Gastroesophageal sphincter (tissue), 3 donors: ENCODE measurements around the gene CHST5.

ENCODE experiments used
- EP300 ChIP-seq: sonication (generic); formaldehyde crosslinking; IDR thresholded peaks from one replicate; pipeline ENCODE4 v1.6.1; 2017; ENCODE audit warnings: antibody characterized with exemption, mild to moderate bottlenecking
- POLR2A ChIP-seq, 2 donors: fragments of 450-650 bp; IDR thresholded peaks; one replicate each; pipeline ENCODE4 v1.6.1; 2017; ENCODE audit warnings: antibody characterized with exemption in 2 of 2, mild to moderate bottlenecking in 2 of 2, moderate library complexity in 1 of 2
- TF ChIP-seq, protein P1 (sequence below), 4 experiments: fragments of 200-600 bp in 2 of 4; fragments of 450-650 bp in 2 of 4; sonication (generic) in 1 of 4; IDR thresholded peaks; one replicate each; pipeline ENCODE4 v1.5.1; 2017 to 2019; ENCODE audit warnings: antibody characterized with exemption in 4 of 4, mild to moderate bottlenecking in 2 of 4, moderate library complexity in 2 of 4

DNA sequence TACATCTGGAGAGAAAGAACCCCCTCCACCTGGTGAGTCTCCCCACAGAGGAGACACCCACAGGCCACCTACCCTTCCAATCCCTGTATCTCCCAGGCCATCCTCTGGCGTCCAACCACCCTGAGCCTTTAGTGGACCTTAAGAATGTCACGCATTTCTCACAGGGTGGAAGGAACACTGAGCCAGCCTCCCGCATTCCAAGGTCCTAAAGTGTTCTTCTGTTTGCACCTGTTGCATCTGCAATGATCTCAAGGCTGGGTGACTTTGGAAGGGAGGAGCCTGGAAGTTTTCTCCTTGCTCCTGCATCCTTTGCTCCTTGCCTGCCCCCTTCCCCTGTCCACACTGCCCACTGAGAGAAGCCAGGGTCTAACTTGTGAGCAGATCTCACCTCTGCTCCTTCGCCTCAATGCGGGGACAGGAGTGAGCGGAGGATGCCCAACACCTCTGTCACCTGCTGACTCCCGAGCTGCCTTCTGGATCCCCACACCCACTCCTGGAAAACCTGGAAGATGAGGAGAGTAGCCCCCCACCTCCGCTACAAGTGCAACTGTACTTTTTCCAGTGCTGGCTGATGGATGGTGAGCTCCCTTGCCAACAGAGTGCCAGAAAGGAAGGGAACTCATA lies 3.7 kb downstream of the CHST5 start:
- TF ChIP-seq, protein P1, sequence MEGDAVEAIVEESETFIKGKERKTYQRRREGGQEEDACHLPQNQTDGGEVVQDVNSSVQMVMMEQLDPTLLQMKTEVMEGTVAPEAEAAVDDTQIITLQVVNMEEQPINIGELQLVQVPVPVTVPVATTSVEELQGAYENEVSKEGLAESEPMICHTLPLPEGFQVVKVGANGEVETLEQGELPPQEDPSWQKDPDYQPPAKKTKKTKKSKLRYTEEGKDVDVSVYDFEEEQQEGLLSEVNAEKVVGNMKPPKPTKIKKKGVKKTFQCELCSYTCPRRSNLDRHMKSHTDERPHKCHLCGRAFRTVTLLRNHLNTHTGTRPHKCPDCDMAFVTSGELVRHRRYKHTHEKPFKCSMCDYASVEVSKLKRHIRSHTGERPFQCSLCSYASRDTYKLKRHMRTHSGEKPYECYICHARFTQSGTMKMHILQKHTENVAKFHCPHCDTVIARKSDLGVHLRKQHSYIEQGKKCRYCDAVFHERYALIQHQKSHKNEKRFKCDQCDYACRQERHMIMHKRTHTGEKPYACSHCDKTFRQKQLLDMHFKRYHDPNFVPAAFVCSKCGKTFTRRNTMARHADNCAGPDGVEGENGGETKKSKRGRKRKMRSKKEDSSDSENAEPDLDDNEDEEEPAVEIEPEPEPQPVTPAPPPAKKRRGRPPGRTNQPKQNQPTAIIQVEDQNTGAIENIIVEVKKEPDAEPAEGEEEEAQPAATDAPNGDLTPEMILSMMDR (IDR thresholded peaks at IDR 0.05), result no peak
- TF ChIP-seq POLR2A (IDR thresholded peaks at IDR 0.05) (no peak), EP300 (no peak)
